Chondrocyte (in vitro differentiated cells): ENCODE data around the gene TMTC2. TPM values are rescaled to one million over a fixed set of nuclear protein-coding genes. Genes with fewer than 3 reads are reported as not detected.

Source experiments
- DNase-seq: peaks from one replicate; pipeline ENCODE4 v3.0.0; 2021; ENCODE audit warnings: mixed read lengths, low spot score
- H3K27ac Mint-ChIP-seq: one replicate; pipeline ENCODE4 v1.8.0; 2021; ENCODE audit warnings: mild to moderate bottlenecking, moderate library complexity, mixed read lengths; ENCODE audit not compliant: unreplicated experiment
- H3K27me3 Mint-ChIP-seq: 2 replicates; pipeline ENCODE4 v1.8.0; 2021; ENCODE audit warnings: low read depth, mixed read lengths
- H3K36me3 Mint-ChIP-seq: 2 replicates; pipeline ENCODE4 v1.8.0; 2021; ENCODE audit warnings: low read depth, mixed read lengths
- H3K4me1 Mint-ChIP-seq: 2 replicates; pipeline ENCODE4 v1.8.0; 2021; ENCODE audit warnings: low read depth, mild to moderate bottlenecking, mixed read lengths
- H3K4me3 Mint-ChIP-seq: one replicate; pipeline ENCODE4 v1.8.0; 2021; ENCODE audit warnings: mild to moderate bottlenecking, moderate library complexity, mixed read lengths; ENCODE audit not compliant: unreplicated experiment
- H3K9me3 Mint-ChIP-seq: 2 replicates; pipeline ENCODE4 v1.8.0; 2021; ENCODE audit warnings: low read depth, mixed read lengths
- CTCF ChIP-seq: fragments of 200-600 bp; sonication (generic); IDR thresholded peaks from 2 replicates; pipeline ENCODE4 v1.5.0; 2021; ENCODE audit warnings: antibody characterized with exemption, mild to moderate bottlenecking, moderate library complexity
- total RNA-seq: library from RNA; stranded (reverse); gene quantifications from 3 replicates; pipeline ENCODE4 v1.2.1, GENCODE V29; 2021

The TMTC2 gene
- total RNA-seq, 1 donor from 2014 or later: 1.4 TPM

- no peak overlapping the region for H3K27ac Mint-ChIP-seq
Observed at GRCh38 chr12:82745063-82745674, 58.5 kb downstream of the TMTC2 start.

GRCh38 chr12:82745807-82746206 is 59.1 kb downstream of the TMTC2 start:
- no peak for DNase-seq
- Mint-ChIP-seq H3K27me3 (no peaks in the 10 kb centered on the region), H3K9me3 (no peaks in the 10 kb centered on the region), H3K4me1 (peaks cover 28% of the 10 kb centered on the region), H3K4me3 (no peak overlapping the region), H3K36me3 (no peaks in the 10 kb centered on the region), H3K27ac (no peak overlapping the region)
- no peak for TF ChIP-seq CTCF

More at GRCh38 chr12:82745063-82745674, 58.5 kb downstream of the TMTC2 start:
- Mint-ChIP-seq H3K27me3 (no peaks in the 10 kb centered on the region), H3K4me3 (no peak overlapping the region), H3K4me1 (peaks cover 34% of the 10 kb centered on the region), H3K36me3 (no peaks in the 10 kb centered on the region), H3K9me3 (no peaks in the 10 kb centered on the region)
- no peak for TF ChIP-seq CTCF
- DNase-seq: no peak

- no peak for DNase-seq
- no peak for TF ChIP-seq CTCF
- Mint-ChIP-seq H3K27ac (no peak overlapping the region), H3K4me1 (peaks cover 22% of the 10 kb centered on the region), H3K27me3 (no peaks in the 10 kb centered on the region), H3K9me3 (no peaks in the 10 kb centered on the region), H3K4me3 (no peak overlapping the region), H3K36me3 (no peaks in the 10 kb centered on the region)
Observed at GRCh38 chr12:82746668-82747067, 60.0 kb downstream of the TMTC2 start.

GRCh38 chr12:82749015-82749414 is 62.3 kb downstream of the TMTC2 start:
- H3K27ac Mint-ChIP-seq: no peak overlapping the region
- no peak overlapping the region for H3K4me3 Mint-ChIP-seq
- no peaks in the 10 kb centered on the region for H3K27me3 Mint-ChIP-seq
- no peak for TF ChIP-seq CTCF
- no peaks in the 10 kb centered on the region for H3K36me3 Mint-ChIP-seq
- peaks cover 21% of the 10 kb centered on the region for H3K4me1 Mint-ChIP-seq
- no peaks in the 10 kb centered on the region for H3K9me3 Mint-ChIP-seq
- no peak for DNase-seq

- peaks cover 11% of the 10 kb centered on the region for H3K4me1 Mint-ChIP-seq
- no peak overlapping the region for H3K4me3 Mint-ChIP-seq
- no peaks in the 10 kb centered on the region for H3K36me3 Mint-ChIP-seq
- no peak for DNase-seq
- TF ChIP-seq CTCF: no peak
- no peaks in the 10 kb centered on the region for H3K9me3 Mint-ChIP-seq
- H3K27me3 Mint-ChIP-seq: no peaks in the 10 kb centered on the region
- H3K27ac Mint-ChIP-seq: no peak overlapping the region
Observed at GRCh38 chr12:82754856-82755255, 68.2 kb downstream of the TMTC2 start.
